HL-60/S4 treated with retinoic acid at 250 ng/mL for 4 days and 3 days (cell line): Measurements from ENCODE around the gene RIMS4.
"Not testable (repeated sequence)": the region's sequence is repeated elsewhere in the genome, so short reads cannot be mapped to it uniquely, and the experiment has no call there.

Experiments
- in situ Hi-C: fragments of 300-500 bp; cut with MboI; formaldehyde crosslinking; loops from 2 replicates; pipeline ENCODE4 v1.7.0; 2022; ENCODE audit warnings: low sequenced_read_pairs

RIMS4 gene

GRCh38 chr20:44765701-44766347, 44.5 kb downstream of the RIMS4 start:
- in situ Hi-C loops = no loop called here

GRCh38 chr20:44765091-44765490, 45.3 kb downstream of the RIMS4 start:
- in situ Hi-C loops = no loop called here

- in situ Hi-C loops = not testable (repeated sequence)
These were observed 46.5 kb downstream of the RIMS4 start for GRCh38 chr20:44763798-44764197.

GRCh38 chr20:44762466-44763140, 47.7 kb downstream of the RIMS4 start:
- in situ Hi-C loops = no loop called here

GRCh38 chr20:44761423-44761822, 48.9 kb downstream of the RIMS4 start:
- in situ Hi-C loops = no loop called here

- in situ Hi-C loops = no loop called here
These were observed 50.8 kb downstream of the RIMS4 start for GRCh38 chr20:44759595-44759994.

GRCh38 chr20:44758247-44759101, 51.9 kb downstream of the RIMS4 start:
- in situ Hi-C loops = no loop called here

- in situ Hi-C loops = no loop called here
These were observed 53.4 kb downstream of the RIMS4 start for GRCh38 chr20:44756956-44757355.

- in situ Hi-C loops = no loop called here
These were observed 54.2 kb downstream of the RIMS4 start for GRCh38 chr20:44756011-44756688.

- in situ Hi-C loops = no loop called here
These were observed 55.8 kb downstream of the RIMS4 start for GRCh38 chr20:44754554-44754953.

- in situ Hi-C loops = no loop called here
These were observed 58.0 kb downstream of the RIMS4 start for GRCh38 chr20:44752099-44752931.

- in situ Hi-C loops = no loop called here
These were observed 60.1 kb downstream of the RIMS4 start for GRCh38 chr20:44750081-44750805.

GRCh38 chr20:44748005-44748370, 62.4 kb downstream of the RIMS4 start:
- in situ Hi-C loops = no loop called here

- in situ Hi-C loops = no loop called here
These were observed 63.0 kb downstream of the RIMS4 start for GRCh38 chr20:44747166-44748004.

GRCh38 chr20:44746367-44747165, 63.8 kb downstream of the RIMS4 start:
- in situ Hi-C loops = no loop called here

- in situ Hi-C loops = no loop called here
These were observed 64.6 kb downstream of the RIMS4 start, which contains the start of gene KCNK15 for GRCh38 chr20:44745598-44746366. TSS of gene KCNK15 (plus strand) at chr20:44745865. CDS start at chr20:44745911, 46 bp downstream.

- in situ Hi-C loops = no loop called here
These were observed 65.2 kb downstream of the RIMS4 start for GRCh38 chr20:44745122-44745597.
